ENCODE results near the gene ATF6B.
"Not testable (repeated sequence)": the region's sequence is repeated elsewhere in the genome, so short reads cannot be mapped to it uniquely, and the experiment has no call there.

The ATF6B gene

GRCh38 chr6:32108727-32109113 lies 19.3 kb downstream of the ATF6B start:
- in situ Hi-C loops (cut with MboI; ENCODE audit: low sequenced_read_pairs), result no loop called here

- in situ Hi-C loops (cut with MboI; ENCODE audit: low sequenced_read_pairs), result no loop called here
Observed at GRCh38 chr6:32108094-32108627, 19.9 kb downstream of the ATF6B start.

DNA sequence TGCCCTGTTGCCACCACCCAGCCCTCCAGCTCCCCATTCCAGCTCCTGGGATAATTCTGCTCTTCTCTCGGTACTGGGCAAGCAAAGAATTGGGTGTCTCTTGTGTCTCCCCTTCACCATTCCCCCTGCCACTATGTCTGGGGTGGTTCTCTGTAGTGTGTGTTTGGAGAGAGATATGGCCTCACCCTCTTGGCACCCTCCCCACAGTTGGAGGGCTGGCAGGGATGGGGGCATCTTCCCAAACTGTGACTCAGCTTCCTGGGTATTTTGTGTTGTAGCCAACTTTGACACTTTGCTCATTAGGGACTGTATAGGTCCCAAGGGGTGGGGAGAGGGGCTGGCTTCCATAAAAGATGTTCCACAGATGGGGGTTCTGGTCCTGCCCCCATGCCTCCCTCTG lies 20.6 kb downstream of the ATF6B start:
- in situ Hi-C loops (cut with MboI; ENCODE audit: low sequenced_read_pairs), result no loop called here

GRCh38 chr6:32105433-32105832 lies 22.6 kb downstream of the ATF6B start:
- in situ Hi-C loops (cut with MboI; ENCODE audit: low sequenced_read_pairs), result no loop called here

GRCh38 chr6:32102255-32102654 lies 25.8 kb downstream of the ATF6B start:
- in situ Hi-C loops (cut with MboI; ENCODE audit: low sequenced_read_pairs), result no loop called here

- in situ Hi-C loops (cut with MboI; ENCODE audit: low sequenced_read_pairs), result not testable (repeated sequence)
Observed at GRCh38 chr6:32100251-32100650, 27.8 kb downstream of the ATF6B start.

DNA sequence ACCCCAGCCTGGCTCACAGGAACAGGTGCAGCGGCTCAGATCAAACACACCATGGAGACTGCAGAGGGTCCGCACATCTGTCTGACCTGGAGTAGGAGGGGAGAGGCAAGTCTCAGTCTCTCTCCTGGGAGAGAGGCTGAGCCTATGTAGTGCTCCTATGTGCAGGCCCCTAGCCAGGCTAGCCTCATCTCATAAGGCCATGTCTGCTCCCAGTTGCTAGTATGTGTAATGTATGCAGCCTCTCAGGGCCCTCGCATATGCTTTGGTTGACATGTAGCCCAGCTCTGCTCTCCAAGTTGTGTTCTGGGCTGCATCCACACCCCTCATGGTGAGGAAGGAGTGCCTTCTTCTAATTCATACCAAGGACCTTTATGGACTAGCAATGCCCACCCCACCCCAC lies 30.7 kb downstream of the ATF6B start:
- in situ Hi-C loops (cut with MboI; ENCODE audit: low sequenced_read_pairs), result no loop called here

DNA sequence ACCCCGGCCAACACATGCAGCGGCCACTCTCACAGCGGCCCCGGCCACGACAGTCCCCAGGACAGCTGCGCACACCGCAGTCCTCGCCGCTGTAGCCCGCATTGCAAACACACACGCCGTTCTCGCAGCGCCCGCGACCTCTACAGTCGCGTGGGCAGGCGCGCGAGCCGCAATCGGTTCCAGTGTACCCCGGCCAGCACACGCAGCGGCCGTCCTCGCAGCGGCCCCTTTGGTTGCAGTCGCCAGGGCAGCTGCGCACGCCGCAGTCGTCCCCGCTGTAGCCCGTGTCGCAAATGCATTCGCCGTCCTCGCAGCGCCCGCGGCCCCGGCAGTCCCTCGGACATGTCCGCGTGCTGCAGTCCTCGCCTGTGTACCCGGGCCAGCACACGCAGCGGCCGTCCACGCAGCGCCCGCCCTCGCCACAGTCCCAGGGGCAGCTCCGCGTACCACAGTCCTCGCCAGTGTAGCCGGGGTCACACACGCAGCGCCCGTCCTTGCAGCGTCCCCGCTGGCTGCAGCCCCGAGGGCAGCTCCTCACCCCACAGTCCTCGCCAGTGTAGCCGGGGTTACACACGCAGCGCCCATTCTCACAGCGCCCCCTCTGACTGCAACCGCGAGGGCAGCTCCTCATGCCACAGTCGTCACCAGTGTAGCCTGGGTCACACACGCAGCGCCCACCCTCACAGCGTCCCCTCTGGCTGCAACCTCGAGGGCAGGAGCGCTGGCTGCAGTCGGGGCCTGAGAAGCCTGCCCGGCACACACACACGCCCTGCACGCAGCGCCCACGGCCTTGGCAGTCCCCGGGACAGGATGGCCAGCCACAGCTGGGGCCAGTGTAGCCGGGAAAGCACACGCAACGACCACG lies 31.4 kb downstream of the ATF6B start:
- in situ Hi-C loops (cut with MboI; ENCODE audit: low sequenced_read_pairs), result no loop called here

- in situ Hi-C loops (cut with MboI; ENCODE audit: low sequenced_read_pairs), result no loop called here
Observed at GRCh38 chr6:32096087-32096393, 32.0 kb downstream of the ATF6B start.

DNA sequence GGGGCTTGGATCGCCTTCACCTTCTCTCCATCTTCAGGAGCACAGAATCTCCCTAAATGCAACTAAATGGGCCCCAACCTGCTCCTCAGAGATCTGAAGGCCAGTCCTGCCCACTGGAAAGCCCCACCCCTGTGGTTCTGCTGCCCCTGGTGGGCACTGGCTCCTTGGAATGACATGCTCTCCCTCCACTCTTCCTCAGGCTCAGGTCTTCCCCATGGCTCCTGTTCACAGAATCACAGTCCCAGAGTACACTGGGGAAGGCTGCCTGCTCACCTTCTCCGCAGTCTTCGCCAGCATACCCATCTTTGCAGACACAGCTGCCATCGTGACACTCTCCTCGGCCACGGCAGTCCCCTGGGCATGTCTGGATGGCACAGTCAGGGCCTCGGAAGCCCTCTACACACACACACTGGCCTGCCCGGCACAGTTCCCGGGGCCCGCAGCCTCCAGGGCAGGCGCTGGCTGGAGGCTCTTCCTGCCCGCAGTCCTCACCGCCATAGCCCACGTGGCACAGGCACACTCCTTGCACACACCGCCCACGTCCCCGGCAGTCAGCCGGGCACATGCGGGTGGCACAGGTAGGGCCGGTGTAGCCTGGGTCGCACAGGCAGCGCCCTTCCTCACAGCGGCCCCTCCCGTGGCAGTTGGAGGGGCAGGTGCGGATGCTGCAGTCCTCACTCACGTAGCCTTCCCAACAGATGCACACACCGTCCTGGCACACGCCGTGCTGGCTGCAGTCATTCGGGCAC lies 32.5 kb downstream of the ATF6B start:
- in situ Hi-C loops (cut with MboI; ENCODE audit: low sequenced_read_pairs), result no loop called here

GRCh38 chr6:32092760-32093497 lies 35.1 kb downstream of the ATF6B start:
- in situ Hi-C loops (cut with MboI; ENCODE audit: low sequenced_read_pairs), result no loop called here

GRCh38 chr6:32089082-32089828 lies 38.8 kb downstream of the ATF6B start:
- in situ Hi-C loops (cut with MboI; ENCODE audit: low sequenced_read_pairs), result no loop called here

DNA sequence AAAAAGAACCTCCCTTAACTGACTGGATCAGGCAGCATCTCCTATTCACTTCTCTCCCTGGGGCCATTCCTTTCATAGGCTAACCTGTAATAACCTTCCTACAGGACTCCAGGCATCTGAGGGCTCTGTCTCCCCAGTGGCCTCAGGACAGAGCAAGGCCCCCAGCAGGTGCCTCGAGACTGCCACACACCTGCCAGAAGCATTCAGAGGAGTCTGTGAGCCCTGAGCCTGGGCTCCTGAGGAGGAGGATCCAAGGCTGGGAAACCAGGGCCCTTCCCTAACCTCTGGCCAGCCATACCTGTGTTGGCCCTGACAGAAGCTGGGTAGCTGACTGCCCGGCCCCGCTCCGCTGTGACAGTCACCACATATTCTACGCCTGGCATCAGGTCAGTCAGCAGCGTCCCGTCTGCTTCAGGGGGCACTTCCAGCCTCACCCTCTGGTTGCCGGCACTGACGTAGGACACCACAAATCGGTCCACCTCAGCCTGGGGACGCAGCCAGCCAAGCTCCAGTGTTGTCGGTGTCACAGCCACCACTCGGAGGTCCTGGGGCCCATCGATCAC lies 39.5 kb downstream of the ATF6B start:
- in situ Hi-C loops (cut with MboI; ENCODE audit: low sequenced_read_pairs), result no loop called here

DNA sequence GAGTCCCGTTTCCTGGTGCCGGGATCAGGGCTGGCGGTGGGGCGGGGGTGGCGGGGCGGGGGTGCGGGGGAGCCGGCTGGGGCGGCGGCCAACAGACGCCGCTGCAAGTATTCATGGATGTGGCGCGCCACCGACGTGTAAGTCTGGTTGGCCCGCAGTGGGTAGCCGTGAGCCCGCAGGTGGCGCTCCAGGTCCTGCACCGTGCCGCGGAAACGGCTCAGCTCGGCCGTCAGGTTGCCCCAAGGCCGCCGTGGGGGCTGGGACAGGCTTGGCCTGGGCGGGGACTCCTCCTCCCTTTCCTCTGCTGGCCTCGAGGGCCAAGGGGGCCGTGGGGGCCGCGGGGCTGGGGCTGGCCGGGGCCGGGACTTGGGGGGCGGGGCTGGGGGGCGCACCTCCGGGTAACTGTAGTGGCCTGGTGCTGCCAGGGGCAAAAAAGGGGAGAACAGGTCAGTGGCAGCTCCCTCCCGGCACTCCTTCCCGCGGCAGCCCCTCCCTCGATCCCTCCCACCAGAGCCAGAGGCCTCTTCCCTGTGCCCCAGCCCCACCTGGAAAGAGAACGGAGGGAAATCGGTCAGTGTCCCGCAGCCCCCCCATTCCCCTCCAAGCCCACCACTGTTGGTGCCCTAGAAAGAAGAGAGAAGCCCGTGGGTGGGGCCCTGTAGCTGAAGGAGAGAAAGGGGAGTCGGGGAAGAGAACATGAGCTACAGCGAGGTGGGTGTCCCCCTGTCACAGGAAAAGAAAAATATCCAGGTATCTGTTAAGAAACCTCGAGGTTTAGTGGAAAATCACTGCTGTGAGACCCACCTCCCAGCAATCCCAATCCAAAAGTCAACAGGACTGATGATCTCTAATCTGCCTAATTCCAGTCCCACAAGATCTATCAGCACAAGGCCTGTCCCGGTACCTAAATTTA lies 40.2 kb downstream of the ATF6B start:
- in situ Hi-C loops (cut with MboI; ENCODE audit: low sequenced_read_pairs), result no loop called here

DNA sequence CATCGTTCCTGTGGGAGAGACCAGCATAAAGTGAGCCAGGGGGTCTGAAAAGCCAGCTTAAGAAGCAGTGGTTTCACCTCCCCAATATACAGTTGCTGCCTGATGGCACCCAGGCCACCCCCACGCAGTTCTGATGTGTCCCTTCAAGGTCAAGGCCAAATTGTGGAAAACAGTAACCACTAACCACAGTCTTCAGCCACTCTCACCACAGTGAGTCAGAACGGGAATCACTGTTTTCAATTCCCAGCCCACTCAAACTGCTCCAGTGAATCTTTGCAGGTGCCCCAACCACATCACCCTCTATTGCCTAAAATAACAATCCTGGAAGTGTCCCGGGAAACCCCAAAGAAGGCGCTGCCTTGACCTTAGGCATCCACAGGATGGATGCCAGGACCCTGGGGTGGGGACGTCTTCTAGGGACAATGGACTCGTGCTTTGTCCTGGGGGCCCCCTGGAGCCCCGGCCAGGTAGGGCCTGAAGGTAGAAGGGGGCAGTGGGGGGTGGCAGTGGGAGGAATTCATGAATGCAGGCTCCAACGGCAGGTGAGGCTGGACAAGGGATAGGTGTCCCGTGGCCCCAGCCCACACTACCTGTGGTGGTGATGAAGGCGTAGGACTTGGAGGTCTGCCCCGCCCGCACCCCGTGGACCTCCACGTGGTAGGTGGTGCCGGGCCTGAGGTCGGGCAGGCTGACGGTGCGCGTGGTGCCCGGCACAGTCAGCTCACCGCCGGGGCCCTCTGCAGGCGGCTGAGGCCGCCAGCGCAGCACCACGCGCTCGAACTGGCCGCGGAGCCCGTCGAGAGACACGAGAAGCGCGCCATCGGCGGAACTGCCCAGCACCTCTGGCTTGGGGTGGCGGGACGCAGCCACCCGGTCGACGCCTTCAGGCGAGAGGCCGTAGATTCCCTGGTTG lies 41.1 kb downstream of the ATF6B start:
- in situ Hi-C loops (cut with MboI; ENCODE audit: low sequenced_read_pairs), result no loop called here

- in situ Hi-C loops (cut with MboI; ENCODE audit: low sequenced_read_pairs), result no loop called here
Observed at GRCh38 chr6:32085759-32086459, 42.1 kb downstream of the ATF6B start.

DNA sequence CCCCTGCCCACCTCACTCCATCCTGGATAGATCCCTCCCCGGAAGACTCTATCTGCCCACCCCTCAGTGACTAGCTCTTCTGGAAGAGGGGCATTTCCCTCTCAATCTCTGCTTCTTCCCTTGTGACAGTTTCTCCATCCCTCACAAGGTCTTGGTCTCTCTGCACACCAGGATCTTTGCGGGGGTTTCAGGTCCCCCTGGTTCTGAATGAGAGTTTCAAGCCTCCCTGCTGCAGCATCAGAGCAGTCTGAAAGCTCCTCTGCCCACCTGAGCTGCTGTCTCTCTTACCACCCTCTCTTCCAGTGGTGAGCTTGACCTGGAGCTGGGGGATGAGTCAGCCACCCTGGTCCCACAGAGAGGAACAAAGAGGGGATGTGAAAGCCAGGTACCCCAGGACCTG lies 43.3 kb downstream of the ATF6B start:
- in situ Hi-C loops (cut with MboI; ENCODE audit: low sequenced_read_pairs), result no loop called here
